ENCODE data around the gene CCR7. TPM values are rescaled to one million over a fixed set of nuclear protein-coding genes. Genes with fewer than 3 reads are reported as not detected.

CCR7 gene
- total and polyA plus RNA-seq, 2 of the 8 experiments (the other 6 are each of a cell fraction or from before 2014, with no cell fraction given), result 0.12 to 0.17 TPM

GRCh38 chr17:40542558-40543411, 22.5 kb downstream of the CCR7 start:
- H3K23ac ChIP-seq (ENCODE audit: insufficient read length), result no peak overlapping the region
- H2AFZ ChIP-seq (ENCODE audit: low read length), result no peak overlapping the region
- no peak overlapping the region for H3K4me2 ChIP-seq (ENCODE audit: insufficient read depth in 1 of 2, low read depth in 2 of 2, low read length in 2 of 2)
- H2BK5ac ChIP-seq (ENCODE audit: low read depth, low read length), result no peak overlapping the region
- H2BK15ac ChIP-seq (ENCODE audit: low read length), result no peak overlapping the region
- no peaks in the 10 kb centered on the region; the same call in 1 of the 2 replicates for H3K23me2 ChIP-seq (ENCODE audit: low read depth, low read length)
- H3K9me3 ChIP-seq (ENCODE audit: insufficient read depth in 2 of 2, low read depth in 1 of 2, low read length in 1 of 2), result no peaks in the 10 kb centered on the region
- no peaks in the 10 kb centered on the region; a peak in 1 of 7 replicates for H3K27me3 ChIP-seq (replicated peaks in 1 of 4; ENCODE audit: control insufficient read depth in 3 of 4, extremely low read depth in 1 of 4, insufficient read depth in 3 of 4, low read length in 3 of 4)
- H4K5ac ChIP-seq (ENCODE audit: insufficient read length, low read depth, low read length), result no peak overlapping the region
- no peaks in the 10 kb centered on the region for H3K79me2 ChIP-seq (ENCODE audit: control insufficient read depth in 1 of 2, insufficient read depth in 2 of 2, low read length in 2 of 2)
- no peak overlapping the region for H2AK5ac ChIP-seq (ENCODE audit: low read depth, low read length)
- no peak overlapping the region for H4K8ac ChIP-seq (ENCODE audit: extremely low read depth, insufficient read depth, low read length)
- H3K4me3 ChIP-seq (ENCODE audit: extremely low read depth in 1 of 4, insufficient read depth in 2 of 4, low read depth in 3 of 4, low read length in 4 of 4), result no peak overlapping the region
- WGBS, 2 experiments (ENCODE audit: extremely low coverage in 1 of 2, insufficient coverage in 1 of 2, insufficient read length in 1 of 2, insufficient replicate concordance in 2 of 2, low coverage in 1 of 2, low lambda C conversion rate in 2 of 2, missing lambda C conversion rate in 1 of 2), result 84% methylated on average over 14 of the region's 14 CpGs; no CpG with 5 or more reads in 1 of the 2 experiments
- no peak overlapping the region for H3K27ac ChIP-seq (ENCODE audit: low read depth, low read length)
- peaks cover 2 to 14% (median 6%) of the 10 kb centered on the region in 4 experiments; a peak in 6 of 7 replicates for H3K4me1 ChIP-seq (replicated peaks in 1 of 4; ENCODE audit: control insufficient read depth in 3 of 4, insufficient read depth in 4 of 4, low read length in 3 of 4)
- H3K4ac ChIP-seq (replicated peaks; ENCODE audit: insufficient read length, low read depth, low read length), result no peak overlapping the region
- no peaks in the 10 kb centered on the region for H3K79me1 ChIP-seq (ENCODE audit: low read depth, low read length)
- DNase-seq (ENCODE audit: low read depth in 1 of 2, low spot score in 2 of 2), result no peak
- H3K18ac ChIP-seq (ENCODE audit: extremely low read depth, low read length), result no peak overlapping the region
- H4K91ac ChIP-seq (replicated peaks; ENCODE audit: insufficient read length, low read length), result peak overlapping the region; percentile 22
- H3K36me3 ChIP-seq (ENCODE audit: control insufficient read depth in 2 of 4, insufficient read depth in 4 of 4, low read length in 3 of 4), result no peaks in the 10 kb centered on the region
- H3K9ac ChIP-seq (replicated peaks in 1 of 4; ENCODE audit: extremely low read depth in 1 of 4, low read depth in 3 of 4, low read length in 3 of 4), result no peak overlapping the region
- no peak for FAIRE-seq
- no peak overlapping the region for H2BK120ac ChIP-seq (replicated peaks; ENCODE audit: low read depth, low read length)
- peaks cover 0 to 1% of the 10 kb centered on the region in 2 experiments for H4K20me1 ChIP-seq (replicated peaks in 1 of 2; ENCODE audit: control insufficient read depth in 1 of 2, insufficient read depth in 2 of 2, low read length in 2 of 2)
- POLR2A ChIA-PET (ENCODE audit: partially characterized antibody), result interaction anchor here (1.0 to 1.8 kb wide), 3 partner anchors 87 to 1147 kb away, joined by 3 to 6 read pairs (median 4); no protein-coding TSS in a partner anchor
- no peak overlapping the region for H3K14ac ChIP-seq (ENCODE audit: insufficient read length)
- no peak overlapping the region for H3K56ac ChIP-seq (replicated peaks; ENCODE audit: insufficient read length, low read depth, low read length)
- no peak overlapping the region for H2BK12ac ChIP-seq (ENCODE audit: low read depth, low read length)
- CTCF ChIA-PET (ENCODE audit: partially characterized antibody), result interaction anchor here (1.0 to 5.0 kb wide), 7 partner anchors 8 to 127 kb away, joined by 3 to 32 read pairs (median 4); no protein-coding TSS in a partner anchor
- no peak overlapping the region for H2BK20ac ChIP-seq (ENCODE audit: low read length)
- no peak for TF ChIP-seq CHD2 (IDR thresholded peaks at IDR 0.05; ENCODE audit: low read length)
- TF ChIP-seq EZH2 (IDR thresholded peaks at IDR 0.05; ENCODE audit: low read depth, low read length, severe bottlenecking), result no peak
- no peak for TF ChIP-seq TBP (IDR thresholded peaks at IDR 0.05; ENCODE audit: low read depth, low read length)
- TF ChIP-seq HDAC6 (IDR thresholded peaks at IDR 0.05; ENCODE audit: low read depth, low read length), result no peak
- TF ChIP-seq CBX8 (IDR thresholded peaks at IDR 0.05; ENCODE audit: borderline replicate concordance, low read depth, low read length), result no peak
- TF ChIP-seq CBX5 (IDR thresholded peaks at IDR 0.05; ENCODE audit: low read depth, low read length), result no peak
- TF ChIP-seq RAD21 (IDR thresholded peaks at IDR 0.05 in 1 of 2, conservative IDR thresholded peaks at IDR 0.05 in 1 of 2; ENCODE audit: low read depth in 2 of 2, low read length in 2 of 2), result no peak
- TF ChIP-seq GABPA (IDR thresholded peaks at IDR 0.05; ENCODE audit: borderline replicate concordance, insufficient read depth, low read length), result no peak
- no peak for TF ChIP-seq POLR2A (IDR thresholded peaks at IDR 0.05; ENCODE audit: control extremely low read depth in 1 of 2, low read depth in 2 of 2, low read length in 2 of 2)
- TF ChIP-seq MAX (IDR thresholded peaks at IDR 0.05), result no peak
- no peak for TF ChIP-seq CEBPB (IDR thresholded peaks at IDR 0.05; ENCODE audit: low read depth, low read length)
- no peak for TF ChIP-seq RXRA (IDR thresholded peaks at IDR 0.05; ENCODE audit: insufficient read depth, low read depth, low read length)
